Effector memory CD8-positive, alpha-beta T cell (primary cell): ENCODE data around the gene KHNYN.
"Not testable (repeated sequence)": the region's sequence is repeated elsewhere in the genome, so short reads cannot be mapped to it uniquely, and the experiment has no call there.

Experiments used
- ATAC-seq: fragments of 150-1000 bp; cut with Tn5 transposase; replicated peaks from 2 replicates; pipeline ENCODE4 v1.10.0; 2021; ENCODE audit warnings: mild to moderate bottlenecking, moderate library complexity
- DNase-seq, 3 experiments: peaks; one replicate each; pipeline ENCODE4 v3.0.0; 2021
- H3K27ac Mint-ChIP-seq, 2 donors: one replicate each; pipeline ENCODE4 v1.8.0; 2022; ENCODE audit warnings: mild to moderate bottlenecking in 2 of 2, mixed read lengths in 2 of 2, moderate library complexity in 2 of 2
- H3K27me3 Mint-ChIP-seq, 2 donors: one replicate each; pipeline ENCODE4 v1.8.0; 2022; ENCODE audit warnings: mixed read lengths in 2 of 2
- H3K36me3 Mint-ChIP-seq: one replicate; pipeline ENCODE4 v1.8.0; 2022; ENCODE audit warnings: mild to moderate bottlenecking, moderate library complexity, mixed read lengths; ENCODE audit not compliant: insufficient read depth
- H3K4me1 Mint-ChIP-seq, 2 donors: one replicate each; pipeline ENCODE4 v1.8.0; 2022; ENCODE audit warnings: low read depth in 2 of 2, mixed read lengths in 2 of 2
- H3K4me3 Mint-ChIP-seq, 2 donors: one replicate each; pipeline ENCODE4 v1.8.0; 2022; ENCODE audit warnings: mild to moderate bottlenecking in 2 of 2, mixed read lengths in 2 of 2, moderate library complexity in 2 of 2
- H3K9me3 Mint-ChIP-seq, 2 donors: one replicate each; pipeline ENCODE4 v1.8.0; 2022; ENCODE audit warnings: mixed read lengths in 2 of 2

KHNYN gene

DNA sequence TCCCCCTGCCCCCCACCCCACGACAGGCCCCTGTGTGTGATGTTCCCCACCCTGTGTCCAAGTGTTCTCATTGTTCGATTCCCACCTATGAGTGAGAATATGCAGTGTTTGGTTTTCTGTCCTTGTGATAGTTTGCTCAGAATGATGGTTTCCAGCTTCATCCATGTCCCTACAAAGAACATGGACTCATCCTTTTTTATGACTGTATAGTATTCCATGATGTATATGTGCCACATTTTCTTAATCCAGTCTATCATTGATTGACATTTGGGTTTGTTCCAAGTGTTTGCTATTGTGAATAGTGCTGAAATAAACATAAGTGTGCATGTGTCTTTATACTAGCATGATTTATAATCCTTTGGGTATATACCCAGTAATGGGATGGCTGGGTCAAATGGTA lies 40.7 kb downstream of the KHNYN start:
- not testable (repeated sequence) for DNase-seq, ATAC-seq, H3K27ac Mint-ChIP-seq

GRCh38 chr14:24473211-24473610 lies 43.5 kb downstream of the KHNYN start:
- Mint-ChIP-seq H3K4me3 (no peak overlapping the region), H3K27me3 (peaks cover 0 to 12% of the 10 kb centered on the region in 2 donors), H3K27ac (no peak overlapping the region), H3K4me1 (no peaks in the 10 kb centered on the region), H3K36me3 (peaks cover 3% of the 10 kb centered on the region), H3K9me3 (no peaks in the 10 kb centered on the region)
- ATAC-seq = no peak
- DNase-seq = no peak

More for the DNA sequence above, 40.7 kb downstream of the KHNYN start:
- not testable (repeated sequence) for H3K36me3 Mint-ChIP-seq, H3K4me1 Mint-ChIP-seq, H3K4me3 Mint-ChIP-seq, H3K9me3 Mint-ChIP-seq
- H3K27me3 Mint-ChIP-seq = peaks cover 0 to 12% of the 10 kb centered on the region in 2 donors

GRCh38 chr14:24475261-24475660 lies 45.5 kb downstream of the KHNYN start:
- Mint-ChIP-seq H3K4me1 (no peaks in the 10 kb centered on the region), H3K27ac (no peak overlapping the region), H3K27me3 (peaks cover 0 to 12% of the 10 kb centered on the region in 2 donors), H3K36me3 (no peaks in the 10 kb centered on the region), H3K9me3 (no peaks in the 10 kb centered on the region), H3K4me3 (no peak overlapping the region)
- ATAC-seq (no peak), DNase-seq (no peak)

DNA sequence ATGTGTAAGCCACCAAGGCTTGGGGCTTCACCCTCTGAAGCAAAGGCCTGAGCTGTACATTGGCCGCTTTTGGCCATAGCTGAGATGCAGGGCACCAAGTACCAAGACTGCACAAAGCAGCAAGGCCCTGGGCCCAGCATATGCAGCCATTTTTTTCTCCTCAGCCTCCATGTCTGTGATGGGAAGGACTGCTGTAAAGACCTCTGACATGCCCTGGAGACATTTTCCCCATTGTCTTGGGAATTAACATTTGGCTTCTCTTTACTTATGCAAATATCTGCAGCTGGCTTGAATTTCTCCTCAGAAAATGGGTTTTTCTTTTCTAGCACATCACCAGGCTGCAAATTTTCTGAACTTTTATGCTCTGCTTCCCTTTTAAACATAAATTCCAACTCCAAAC lies 50.2 kb downstream of the KHNYN start:
- not testable (repeated sequence) for H3K27ac Mint-ChIP-seq, ATAC-seq, DNase-seq, H3K36me3 Mint-ChIP-seq, H3K4me3 Mint-ChIP-seq, H3K9me3 Mint-ChIP-seq, H3K27me3 Mint-ChIP-seq
- peaks cover 15 to 19% of the 10 kb centered on the region in 2 donors for H3K4me1 Mint-ChIP-seq

DNA sequence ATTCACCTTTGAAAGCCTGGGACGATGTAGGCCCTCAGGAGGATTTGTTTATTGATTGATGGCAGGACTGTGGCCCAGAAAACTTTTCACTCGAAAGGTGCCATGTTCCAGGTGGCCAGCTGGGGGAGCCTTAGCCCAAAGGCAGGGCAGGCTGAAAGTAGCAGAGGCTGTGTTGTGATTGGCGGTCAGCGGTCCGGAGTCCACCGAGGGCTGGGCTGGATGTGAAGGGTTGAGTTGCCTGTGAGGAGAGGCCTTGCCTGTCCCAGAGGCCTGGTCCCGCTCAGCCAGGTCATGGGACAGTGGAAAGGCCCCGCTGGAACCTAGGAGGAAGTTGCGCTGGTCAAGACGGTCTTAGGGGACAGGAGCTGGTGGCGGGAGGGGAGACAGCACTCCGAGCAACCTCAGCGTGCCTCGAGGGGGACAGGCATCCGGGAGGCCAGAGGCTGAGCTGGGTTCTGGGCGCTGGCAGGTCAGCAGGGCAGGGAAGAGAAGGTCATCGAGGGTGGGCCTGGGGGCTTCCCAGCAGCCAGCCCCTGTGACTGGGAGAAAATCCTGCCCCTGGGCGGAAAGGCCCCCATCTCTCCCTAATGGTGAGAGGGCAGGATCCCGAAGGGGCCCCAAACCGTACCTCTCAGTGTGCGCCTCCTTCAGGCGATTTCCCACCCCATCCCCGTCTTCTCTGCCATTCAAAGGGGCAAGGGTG lies 52.0 kb downstream of the KHNYN start:
- DNase-seq (peak; percentile 27 to 48 (median 48)), ATAC-seq (peak; percentile 71)
- Mint-ChIP-seq H3K4me1 (peaks cover 15 to 19% of the 10 kb centered on the region in 2 donors), H3K36me3 (no peaks in the 10 kb centered on the region), H3K9me3 (no peaks in the 10 kb centered on the region), H3K27ac (peak overlapping the region in 1 of 2 donors; percentile 62), H3K4me3 (peak overlapping the region; percentile 66 to 75), H3K27me3 (no peaks in the 10 kb centered on the region)

GRCh38 chr14:24482699-24483303 lies 53.0 kb downstream of the KHNYN start:
- not testable (repeated sequence) for H3K9me3 Mint-ChIP-seq, H3K27me3 Mint-ChIP-seq, H3K4me3 Mint-ChIP-seq, ATAC-seq, H3K36me3 Mint-ChIP-seq, DNase-seq
- H3K27ac Mint-ChIP-seq = peak overlapping the region in 1 of 2 donors; percentile 13
- peaks cover 15 to 19% of the 10 kb centered on the region in 2 donors for H3K4me1 Mint-ChIP-seq

DNA sequence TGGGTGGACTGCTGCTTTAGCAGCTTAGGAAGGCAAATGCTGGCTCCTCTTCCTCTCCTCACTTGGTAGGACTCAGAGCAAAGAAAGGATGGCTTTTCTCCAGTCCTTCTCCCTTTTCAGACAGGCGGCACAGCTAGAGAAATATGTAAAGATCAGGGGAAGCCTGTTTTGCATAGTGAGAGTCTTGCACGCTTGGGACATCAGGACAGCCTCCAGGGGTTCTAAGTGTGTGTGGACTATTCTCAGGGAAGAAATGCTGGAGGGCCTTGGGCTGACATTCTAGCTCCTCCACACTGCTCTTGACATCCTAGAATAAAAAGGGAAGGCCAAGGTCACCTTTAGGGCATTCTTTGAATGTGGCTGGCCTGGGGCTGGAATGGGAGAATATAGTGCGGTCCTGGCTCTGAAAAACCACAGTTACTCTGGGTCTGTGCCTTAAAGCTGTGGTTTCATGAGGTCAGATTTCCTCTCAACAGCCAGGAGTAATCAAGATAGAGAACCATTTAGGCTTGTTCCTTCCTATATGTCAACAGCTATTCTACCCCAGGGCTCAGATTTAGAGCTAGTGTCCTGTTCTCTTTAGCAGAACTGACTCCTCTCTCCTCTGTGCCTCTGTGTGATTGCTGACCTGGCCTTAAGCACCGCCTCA lies 54.0 kb downstream of the KHNYN start:
- H3K4me3 Mint-ChIP-seq = no peak overlapping the region

More for the DNA sequence above, 54.0 kb downstream of the KHNYN start:
- Mint-ChIP-seq H3K4me1 (peaks cover 15 to 19% of the 10 kb centered on the region in 2 donors), H3K27ac (peak overlapping the region; percentile 13 to 66), H3K36me3 (no peaks in the 10 kb centered on the region), H3K9me3 (no peaks in the 10 kb centered on the region), H3K27me3 (no peaks in the 10 kb centered on the region)
- ATAC-seq (peak; percentile 73), DNase-seq (no peak)
